GM12878 (cell line): ENCODE results near the gene SLC35E1. TPM values are rescaled to one million over a fixed set of nuclear protein-coding genes. Genes with fewer than 3 reads are reported as not detected.

Experiments
- ATAC-seq: fragments of 200-7000 bp; cut with Tn5 transposase; 3 replicates; pipeline ENCODE4 v1.9.1; 2020; ENCODE audit warnings: mild to moderate bottlenecking, moderate library complexity
- BruUV-seq: library from RNA; stranded (reverse); fragments of 400-500 nt; replicated peaks from 2 replicates; lab custom pipeline; 2021; lab: Mats Ljungman, UMichigan
- CTCF ChIA-PET: fragments of 300-600 bp; sonication (Branson Sonifier 250); formaldehyde crosslinking; extraction: SDS; loops from one replicate; lab custom pipeline; 2021; ENCODE audit warnings: inconsistent platforms; lab: Yijun Ruan, JAX
- POLR2A ChIA-PET: fragments of 350-600 bp; formaldehyde crosslinking; extraction: SDS; loops from one replicate; lab custom pipeline; 2021; ENCODE audit warnings: inconsistent platforms; lab: Charles Lee
- RAD21 ChIA-PET: fragments of 300-600 bp; sonication (Branson Sonifier 250); formaldehyde crosslinking; loops from one replicate; lab custom pipeline; 2023; ENCODE audit warnings: antibody characterized with exemption; ENCODE audit not compliant: unreplicated experiment; lab: Charles Lee
- SMC1A ChIA-PET: fragments of 300-600 bp; sonication (Branson Sonifier 250); formaldehyde crosslinking; loops from one replicate; lab custom pipeline; 2023; ENCODE audit not compliant: unreplicated experiment, uncharacterized antibody; lab: Charles Lee
- DNase-seq: peaks from one replicate; pipeline ENCODE4 v3.0.0-alpha.2; 2011; ENCODE audit warnings: low read depth, low spot score
- FAIRE-seq: peaks from 3 replicates; lab custom pipeline; 2011; peaks lifted over from hg19 to GRCh38; lab: Jason Lieb, UNC
- H2AFZ ChIP-seq: 2 replicates; pipeline ENCODE4 v1.6.0; 2011; ENCODE audit warnings: low read depth, low read length, control low read depth; ENCODE audit not compliant: control insufficient read depth
- H3K27ac ChIP-seq: 2 replicates; pipeline ENCODE4 v1.5.1; 2011; ENCODE audit warnings: control low read depth; ENCODE audit not compliant: control insufficient read depth, insufficient read depth
- H3K27me3 ChIP-seq, 2 experiments: replicated peaks in 1 of 2; 2 replicates each; pipeline versions ENCODE4 v1.6.0 to v1.6.1; 2011; ENCODE audit warnings: low read length in 1 of 2; ENCODE audit not compliant: control insufficient read depth in 2 of 2, insufficient read depth in 2 of 2
- H3K36me3 ChIP-seq, 2 experiments: 2 replicates each; pipeline ENCODE4 v1.5.1; 2011; ENCODE audit warnings: low read length in 1 of 2; ENCODE audit not compliant: control insufficient read depth in 2 of 2, insufficient read depth in 2 of 2
- H3K4me1 ChIP-seq: 2 replicates; pipeline ENCODE4 v1.6.1; 2011; ENCODE audit warnings: mild to moderate bottlenecking, low read length, moderate library complexity, mixed read lengths; ENCODE audit not compliant: control insufficient read depth, insufficient read depth
- H3K4me2 ChIP-seq: 2 replicates; pipeline ENCODE4 v1.6.0; 2011; ENCODE audit warnings: control low read depth; ENCODE audit not compliant: control insufficient read depth, insufficient read depth
- H3K4me3 ChIP-seq: fragments of 200-600 bp; sonication (generic); 2 replicates; pipeline ENCODE4 v1.5.1; 2016
- H3K79me2 ChIP-seq: 2 replicates; pipeline ENCODE4 v1.6.0; 2011; ENCODE audit warnings: low read length; ENCODE audit not compliant: control insufficient read depth, insufficient read depth
- H3K9ac ChIP-seq: 2 replicates; pipeline ENCODE4 v1.8.0; 2011; ENCODE audit warnings: low read length, control low read depth, mixed read lengths; ENCODE audit not compliant: control insufficient read depth, insufficient read depth
- H3K9me3 ChIP-seq: replicated peaks from 3 replicates; pipeline ENCODE4 v1.5.1; 2011; ENCODE audit warnings: mild to moderate bottlenecking, low read length; ENCODE audit not compliant: control insufficient read depth, insufficient read depth
- H4K20me1 ChIP-seq: 2 replicates; pipeline ENCODE4 v1.6.0; 2011; ENCODE audit not compliant: control insufficient read depth, insufficient read depth
- CEBPB ChIP-seq, 2 experiments: fragments of 150-350 bp in 1 of 2; IDR thresholded peaks; 2 replicates each; pipeline ENCODE4 v1.6.1; 2012 to 2014; ENCODE audit warnings: low read depth in 2 of 2, low read length in 2 of 2, borderline replicate concordance in 1 of 2, inconsistent platforms in 1 of 2
- CREM ChIP-seq: IDR thresholded peaks from 2 replicates; pipeline ENCODE4 v1.6.1; 2014; ENCODE audit warnings: antibody characterized with exemption, low read depth
- EP300 ChIP-seq, 2 experiments: fragments of 150-350 bp in 1 of 2; IDR thresholded peaks; 2 replicates each; pipeline ENCODE4 v1.6.1; 2011 to 2012; ENCODE audit warnings: low read depth in 2 of 2, low read length in 2 of 2, borderline replicate concordance in 1 of 2, improper control_type of control experiment in 1 of 2, inconsistent platforms in 1 of 2; ENCODE audit not compliant: control insufficient read depth in 1 of 2
- IKZF1 ChIP-seq: fragments of 450-650 bp; conservative IDR thresholded peaks from 2 replicates; pipeline ENCODE4 v1.6.1; 2017; ENCODE audit warnings: antibody characterized with exemption, mild to moderate bottlenecking
- IRF5 ChIP-seq: fragments of 450-650 bp; IDR thresholded peaks from 2 replicates; pipeline ENCODE4 v1.6.1; 2017; ENCODE audit warnings: borderline replicate concordance
- TBL1XR1 ChIP-seq: IDR thresholded peaks from 2 replicates; pipeline ENCODE4 v1.6.1; 2012; ENCODE audit warnings: low read depth, low read length, improper control_type of control experiment
- WGBS: methylation state at CpG from one replicate; pipeline ENCODE4 v1.1.6; 2016; ENCODE audit warnings: low lambda C conversion rate; ENCODE audit not compliant: insufficient replicate concordance, insufficient coverage; ENCODE audit errors: missing lambda C conversion rate; 5-methylcytosine and 5-hydroxymethylcytosine counted together
- in situ Hi-C: fragments of 300-500 bp; cut with MboI; formaldehyde crosslinking; loops from 9 replicates; pipeline ENCODE4 v1.14.3; 2018; ENCODE audit warnings: mixed read lengths
- intact Hi-C: fragments of 100-400 bp; cut with micrococcal nuclease; formaldehyde crosslinking; loops from one replicate; pipeline ENCODE4 v1.14.2; 2022; ENCODE audit not compliant: unreplicated experiment
- polyA plus RNA-seq, 11 experiments: library from polyadenylated mRNA; depleted of rRNA in 4 of 11; unstranded in 6 of 11; stranded (reverse) in 5 of 11; fragments of >200 nt; fragmentation: Nextera tagmentation in 4 of 11; fragmentation: Illumina TruSeq in 1 of 11; extraction: Ambion mirVana in 4 of 11; extraction: Trizol in 1 of 11; gene quantifications; 1 replicate in 1 of 11; 2 replicates in 10 of 11; pipeline versions ENCODE4 v1.2.1 to v1.2.3, GENCODE V29; 2011 to 2016; ENCODE audit warnings: inconsistent platforms in 2 of 11, missing spikeins in 2 of 11, low read depth in 1 of 11
- total RNA-seq, 4 experiments: library from RNA; depleted of rRNA in 3 of 4; stranded (reverse); fragments of >200 nt in 3 of 4; fragmentation: Illumina TruSeq in 1 of 4; extraction: Trizol in 1 of 4; gene quantifications; 2 replicates each; pipeline versions ENCODE4 v1.2.1 to v1.2.3, GENCODE V29; 2013 to 2021
- TF ChIP-seq, protein P1 (sequence below): IDR thresholded peaks from 2 replicates; pipeline ENCODE4 v1.6.1; 2012; ENCODE audit warnings: low read depth, low read length, improper control_type of control experiment

The SLC35E1 gene
- total and polyA plus RNA-seq, 10 of the 15 experiments (the other 5 are each of a cell fraction or from before 2014, with no cell fraction given) = 11.3 to 37.7 (median 22.1) TPM

DNA sequence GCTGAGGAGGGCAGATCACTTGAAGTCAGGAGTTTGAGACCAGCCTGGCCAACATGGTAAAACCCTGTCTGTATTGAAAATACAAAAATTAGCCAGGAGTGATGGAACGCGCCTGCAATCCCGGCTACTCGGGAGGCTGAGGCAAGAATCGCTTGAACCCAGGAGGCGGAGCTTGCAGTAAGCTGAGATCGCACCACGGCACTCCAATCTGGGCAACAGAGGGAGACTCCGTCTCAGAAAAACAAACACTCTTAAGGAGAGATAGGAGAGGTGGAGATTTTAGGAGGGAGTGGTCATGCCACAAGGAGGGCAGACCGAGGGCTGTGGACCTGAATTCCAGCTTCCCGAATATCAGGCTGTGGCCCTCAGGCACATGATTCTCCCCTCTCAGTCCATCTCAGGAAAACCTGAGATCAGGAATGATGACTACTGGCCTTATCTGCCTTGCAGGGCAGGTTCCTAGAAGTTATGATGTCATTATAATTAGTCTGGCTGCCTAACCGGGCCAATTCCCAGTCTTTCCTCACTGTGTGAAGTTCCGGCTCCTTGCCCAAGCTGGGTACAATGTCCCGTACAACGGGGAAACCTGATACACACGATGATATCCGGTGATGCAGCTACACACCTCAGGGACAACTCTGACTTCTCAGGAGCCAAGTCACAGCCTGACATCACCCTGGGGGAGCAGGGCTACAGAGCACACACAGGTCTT is 2.5 kb downstream of the SLC35E1 start:
- no TSS peak for BruUV-seq
- in situ Hi-C loops = no loop called here
- SMC1A ChIA-PET = no interaction called here
- WGBS = 89% methylated on average over 17 of the region's 17 CpGs
- POLR2A ChIA-PET = interaction anchor here (1.8 kb wide), 1 partner anchor 15 kb away, joined by 5 read pairs; no protein-coding TSS in a partner anchor
- Histone ChIP-seq H3K4me1 (peaks cover 10% of the 10 kb centered on the region), H2AFZ (no peak overlapping the region), H3K9me3 (no peaks in the 10 kb centered on the region)
- TF ChIP-seq IRF5 = no peak
- no peak for TF ChIP-seq IKZF1
- TF ChIP-seq, all 136 proteins: peak for 0
- Histone ChIP-seq H3K27ac (no peak overlapping the region), H3K36me3 (peaks cover 8 to 37% of the 10 kb centered on the region in 2 experiments), H4K20me1 (peaks cover 2% of the 10 kb centered on the region; the same call in 1 of the 2 replicates), H3K79me2 (peaks cover 52% of the 10 kb centered on the region), H3K27me3 (no peaks in the 10 kb centered on the region), H3K4me2 (peak overlapping the region; percentile 45; the same call in 1 of the 2 replicates), H3K9ac (peak overlapping the region; percentile 16; the same call in 1 of the 2 replicates), H3K4me3 (no peak overlapping the region)
- ChIA-PET CTCF (interaction anchor here (0.8 kb wide), 1 partner anchor 52 kb away, joined by 3 read pairs; no protein-coding TSS in a partner anchor), RAD21 (no interaction called here)
- ATAC-seq (no peak), FAIRE-seq (no peak), DNase-seq (no peak)
- intact Hi-C loops = no loop called here

DNA sequence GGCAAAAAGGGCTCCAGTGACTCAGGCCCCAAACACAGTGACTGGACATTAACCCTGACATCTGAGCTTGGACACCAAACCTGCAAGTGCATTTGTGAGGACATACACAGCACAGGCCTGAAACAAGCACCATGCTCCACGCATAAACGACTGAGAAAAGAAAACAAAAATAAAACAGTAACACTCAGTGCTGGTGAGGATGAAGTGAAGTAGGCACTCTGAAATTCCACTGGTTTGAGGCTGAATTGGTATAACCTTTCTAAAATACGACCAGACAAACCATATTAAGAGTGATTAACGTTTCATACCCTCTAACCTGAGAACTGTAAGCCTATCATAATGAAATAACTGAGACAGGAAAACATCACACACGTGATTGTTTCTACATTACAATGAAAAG is 5.5 kb downstream of the SLC35E1 start:
- TF ChIP-seq CREM (no peak), EP300 (IDR thresholded peaks at IDR 0.05; ENCODE audit: borderline replicate concordance in 1 of 2, control insufficient read depth in 1 of 2, low read depth in 2 of 2, low read length in 2 of 2) (no peak), CEBPB (IDR thresholded peaks at IDR 0.05; ENCODE audit: borderline replicate concordance in 1 of 2, low read depth in 2 of 2, low read length in 2 of 2) (no peak), TBL1XR1 (no peak)
- TF ChIP-seq, protein P1, sequence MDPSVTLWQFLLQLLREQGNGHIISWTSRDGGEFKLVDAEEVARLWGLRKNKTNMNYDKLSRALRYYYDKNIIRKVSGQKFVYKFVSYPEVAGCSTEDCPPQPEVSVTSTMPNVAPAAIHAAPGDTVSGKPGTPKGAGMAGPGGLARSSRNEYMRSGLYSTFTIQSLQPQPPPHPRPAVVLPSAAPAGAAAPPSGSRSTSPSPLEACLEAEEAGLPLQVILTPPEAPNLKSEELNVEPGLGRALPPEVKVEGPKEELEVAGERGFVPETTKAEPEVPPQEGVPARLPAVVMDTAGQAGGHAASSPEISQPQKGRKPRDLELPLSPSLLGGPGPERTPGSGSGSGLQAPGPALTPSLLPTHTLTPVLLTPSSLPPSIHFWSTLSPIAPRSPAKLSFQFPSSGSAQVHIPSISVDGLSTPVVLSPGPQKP = no peak
- Histone ChIP-seq H3K36me3 (peaks cover 8 to 56% of the 10 kb centered on the region in 2 experiments), H3K4me3 (no peak overlapping the region), H3K4me2 (no peak overlapping the region), H2AFZ (no peak overlapping the region), H3K27me3 (no peaks in the 10 kb centered on the region), H3K27ac (no peak overlapping the region), H3K4me1 (peaks cover 7% of the 10 kb centered on the region), H3K79me2 (peaks cover 24% of the 10 kb centered on the region), H3K9ac (no peak overlapping the region), H3K9me3 (no peaks in the 10 kb centered on the region), H4K20me1 (no peaks in the 10 kb centered on the region)
- ChIA-PET CTCF (interaction anchor here (1.1 kb wide), 1 partner anchor 24 kb away, joined by 4 read pairs; no protein-coding TSS in a partner anchor), POLR2A (interaction anchor here (1.2 kb wide), 1 partner anchor 18 kb away, joined by 3 read pairs; no protein-coding TSS in a partner anchor), RAD21 (no interaction called here), SMC1A (interaction anchor here (1.1 to 1.4 kb wide), 3 partner anchors 18 to 37 kb away, joined by 3 to 5 read pairs (median 4); no protein-coding TSS in a partner anchor)
- DNase-seq (no peak), FAIRE-seq (no peak), ATAC-seq (no peak)
- no TSS peak for BruUV-seq
- WGBS = 95% methylated on average over 5 of the region's 5 CpGs
- in situ Hi-C loops (no loop called here), intact Hi-C loops (no loop called here)
